GM19043 (cell line): ENCODE measurements around the gene EPHB2.

ENCODE experiments used
- ATAC-seq: cut with Tn5 transposase; IDR thresholded peaks from one replicate; pipeline ENCODE4 v1.9.1; 2021; ENCODE audit warnings: low read depth; ENCODE audit not compliant: unreplicated experiment

EPHB2 gene

GRCh38 chr1:22906968-22907367, 196.3 kb downstream of the EPHB2 start:
- ATAC-seq: no peak

GRCh38 chr1:22907528-22907927, 196.9 kb downstream of the EPHB2 start:
- no peak for ATAC-seq

- no peak for ATAC-seq
Measured at GRCh38 chr1:22908880-22909426, 198.3 kb downstream of the EPHB2 start.

- ATAC-seq: no peak
Measured at GRCh38 chr1:22910286-22910685, 199.6 kb downstream of the EPHB2 start.

GRCh38 chr1:22910986-22911651, 200.5 kb downstream of the EPHB2 start:
- no peak for ATAC-seq

GRCh38 chr1:22912311-22912710, 201.7 kb downstream of the EPHB2 start:
- ATAC-seq: no peak

GRCh38 chr1:22913421-22914141, 202.9 kb downstream of the EPHB2 start:
- no peak for ATAC-seq

- no peak for ATAC-seq
Measured at GRCh38 chr1:22914156-22914555, 203.5 kb downstream of the EPHB2 start.

- ATAC-seq: no peak
Measured at GRCh38 chr1:22914633-22915217, 204.1 kb downstream of the EPHB2 start.

GRCh38 chr1:22915231-22915630, 204.6 kb downstream of the EPHB2 start:
- ATAC-seq: no peak

- no peak for ATAC-seq
Measured at GRCh38 chr1:22915816-22916470, 205.3 kb downstream of the EPHB2 start.

GRCh38 chr1:22916471-22916820, 205.8 kb downstream of the EPHB2 start:
- no peak for ATAC-seq

GRCh38 chr1:22917989-22918388, 207.3 kb downstream of the EPHB2 start:
- ATAC-seq: no peak

GRCh38 chr1:22918644-22919043, 208.0 kb downstream of the EPHB2 start:
- no peak for ATAC-seq

- ATAC-seq: no peak
Measured at GRCh38 chr1:22919341-22920025, 208.8 kb downstream of the EPHB2 start.

GRCh38 chr1:22920026-22920733, 209.5 kb downstream of the EPHB2 start:
- no peak for ATAC-seq

GRCh38 chr1:22920734-22921451, 210.3 kb downstream of the EPHB2 start:
- ATAC-seq: no peak

GRCh38 chr1:22921452-22922126, 210.9 kb downstream of the EPHB2 start:
- ATAC-seq: no peak

GRCh38 chr1:22922640-22923039, 212.0 kb downstream of the EPHB2 start:
- ATAC-seq: no peak
